BE2C (cell line): ENCODE results near the gene TMEM269.

Experiments
- DNase-seq: peaks from one replicate; pipeline ENCODE4 v3.0.0-alpha.2; 2020
- H3K27me3 ChIP-seq: fragments of 250-450 bp; sonication (Bioruptor Pico); 2 replicates; pipeline ENCODE4 v1.5.1; 2020; ENCODE audit warnings: mild to moderate bottlenecking
- H3K36me3 ChIP-seq: fragments of 250-450 bp; sonication (Bioruptor Pico); 2 replicates; pipeline ENCODE4 v1.5.1; 2020; ENCODE audit warnings: mild to moderate bottlenecking
- H3K4me1 ChIP-seq: fragments of 250-450 bp; sonication (Bioruptor Pico); 2 replicates; pipeline ENCODE4 v1.5.1; 2020
- H3K4me3 ChIP-seq: 2 replicates; pipeline ENCODE4 v1.5.1; 2011; ENCODE audit warnings: low read depth, low read length
- H3K9me3 ChIP-seq: fragments of 250-450 bp; sonication (Bioruptor Pico); 2 replicates; pipeline ENCODE4 v1.5.1; 2020
- CTCF ChIP-seq: IDR thresholded peaks from 2 replicates; pipeline ENCODE4 v1.5.1; 2012; ENCODE audit warnings: mild to moderate bottlenecking, low read depth, low read length

Gene TMEM269

GRCh38 chr1:42752284-42752683 lies 32.5 kb upstream of the TMEM269 start:
- TF ChIP-seq CTCF = no peak
- H3K36me3 ChIP-seq = peaks cover 11% of the 10 kb centered on the region
- no peak overlapping the region for H3K4me3 ChIP-seq

GRCh38 chr1:42753070-42753469 lies 31.7 kb upstream of the TMEM269 start:
- no peak for DNase-seq
- peaks cover 11% of the 10 kb centered on the region for H3K36me3 ChIP-seq
- H3K27me3 ChIP-seq = no peaks in the 10 kb centered on the region
- H3K4me3 ChIP-seq = no peak overlapping the region
- TF ChIP-seq CTCF = no peak
- H3K4me1 ChIP-seq = no peaks in the 10 kb centered on the region
- no peaks in the 10 kb centered on the region for H3K9me3 ChIP-seq

More at GRCh38 chr1:42752284-42752683, 32.5 kb upstream of the TMEM269 start:
- Histone ChIP-seq H3K9me3 (no peaks in the 10 kb centered on the region), H3K27me3 (no peaks in the 10 kb centered on the region), H3K4me1 (no peaks in the 10 kb centered on the region)
- DNase-seq = no peak

GRCh38 chr1:42756956-42757891 lies 27.6 kb upstream of the TMEM269 start:
- Histone ChIP-seq H3K9me3 (no peaks in the 10 kb centered on the region), H3K36me3 (peaks cover 6% of the 10 kb centered on the region), H3K4me1 (no peaks in the 10 kb centered on the region), H3K27me3 (no peaks in the 10 kb centered on the region), H3K4me3 (no peak overlapping the region)
- peak; percentile 16 for DNase-seq
- peak; percentile 70 for TF ChIP-seq CTCF

GRCh38 chr1:42757892-42758275 lies 26.9 kb upstream of the TMEM269 start:
- H3K9me3 ChIP-seq = no peaks in the 10 kb centered on the region
- no peak overlapping the region for H3K4me3 ChIP-seq
- DNase-seq = no peak
- no peak for TF ChIP-seq CTCF
- H3K36me3 ChIP-seq = peaks cover 6% of the 10 kb centered on the region
- H3K27me3 ChIP-seq = no peaks in the 10 kb centered on the region
- H3K4me1 ChIP-seq = no peaks in the 10 kb centered on the region

- Histone ChIP-seq H3K4me3 (no peak overlapping the region), H3K36me3 (peaks cover 6% of the 10 kb centered on the region)
- TF ChIP-seq CTCF = no peak
Observed at GRCh38 chr1:42758641-42759040, 26.1 kb upstream of the TMEM269 start.

GRCh38 chr1:42759114-42759513 lies 25.7 kb upstream of the TMEM269 start:
- TF ChIP-seq CTCF = no peak
- DNase-seq = no peak
- Histone ChIP-seq H3K9me3 (no peaks in the 10 kb centered on the region), H3K27me3 (no peaks in the 10 kb centered on the region), H3K36me3 (peaks cover 6% of the 10 kb centered on the region), H3K4me1 (no peaks in the 10 kb centered on the region), H3K4me3 (no peak overlapping the region)

More at GRCh38 chr1:42758641-42759040, 26.1 kb upstream of the TMEM269 start:
- no peak for DNase-seq
- no peaks in the 10 kb centered on the region for H3K4me1 ChIP-seq
- H3K9me3 ChIP-seq = no peaks in the 10 kb centered on the region
- H3K27me3 ChIP-seq = no peaks in the 10 kb centered on the region
